GM18909 (cell line): ENCODE data around the gene HSD17B2.

Experiments
- ATAC-seq: cut with Tn5 transposase; IDR thresholded peaks from one replicate; pipeline ENCODE4 v1.9.1; 2021; ENCODE audit warnings: mild to moderate bottlenecking; ENCODE audit not compliant: unreplicated experiment, poor library complexity

The HSD17B2 gene

GRCh38 chr16:82017911-82018568 is 17.0 kb upstream of the HSD17B2 start:
- ATAC-seq: no peak

GRCh38 chr16:82019535-82019934 is 15.5 kb upstream of the HSD17B2 start:
- no peak for ATAC-seq

- no peak for ATAC-seq
These were observed 15.0 kb upstream of the HSD17B2 start for GRCh38 chr16:82020051-82020450.

DNA sequence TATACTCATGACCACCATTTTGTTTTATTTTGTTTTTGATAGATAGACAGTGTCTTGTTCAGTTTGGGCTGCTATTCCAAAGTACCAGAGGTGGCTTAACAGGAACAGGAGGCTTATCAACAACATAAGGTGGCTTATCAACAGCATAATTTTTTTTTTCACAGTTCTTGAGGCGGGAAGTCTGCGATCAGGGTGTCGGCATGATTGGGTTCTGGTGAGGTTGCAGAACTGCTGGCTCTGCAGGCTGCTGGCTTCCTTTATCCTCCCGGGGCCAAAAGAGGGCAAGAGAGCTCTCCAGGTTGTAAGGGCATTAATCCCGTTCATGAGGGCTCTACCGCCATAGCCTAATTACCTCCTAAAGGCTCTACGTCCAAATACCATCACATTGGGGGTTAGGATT is 11.8 kb upstream of the HSD17B2 start:
- ATAC-seq: no peak

- no peak for ATAC-seq
These were observed 10.7 kb upstream of the HSD17B2 start for GRCh38 chr16:82024316-82024715.

DNA sequence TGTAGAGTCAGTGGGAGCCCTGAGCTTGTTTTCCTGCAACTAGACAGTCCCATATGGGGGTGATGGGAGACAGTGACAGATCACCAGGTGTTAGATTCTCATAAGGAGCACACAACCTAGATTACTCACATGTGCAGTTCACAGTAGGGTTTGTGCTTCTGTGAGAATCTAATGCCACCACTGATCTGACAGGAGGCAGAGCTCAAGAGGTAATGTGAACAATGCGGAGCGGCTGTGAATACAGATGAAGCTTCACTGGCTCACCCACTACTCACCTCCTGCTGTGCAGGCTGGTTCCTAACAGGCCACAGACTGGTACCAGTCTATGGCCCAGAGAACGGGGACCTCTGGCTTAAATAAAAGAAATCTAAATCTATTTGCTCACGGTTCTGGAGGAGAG is 10.2 kb upstream of the HSD17B2 start:
- no peak for ATAC-seq

GRCh38 chr16:82027629-82028064 is 7.4 kb upstream of the HSD17B2 start:
- ATAC-seq: no peak

GRCh38 chr16:82031116-82032084 is 3.7 kb upstream of the HSD17B2 start:
- no peak for ATAC-seq

- no peak for ATAC-seq
These were observed 2.0 kb upstream of the HSD17B2 start for GRCh38 chr16:82033006-82033405.

DNA sequence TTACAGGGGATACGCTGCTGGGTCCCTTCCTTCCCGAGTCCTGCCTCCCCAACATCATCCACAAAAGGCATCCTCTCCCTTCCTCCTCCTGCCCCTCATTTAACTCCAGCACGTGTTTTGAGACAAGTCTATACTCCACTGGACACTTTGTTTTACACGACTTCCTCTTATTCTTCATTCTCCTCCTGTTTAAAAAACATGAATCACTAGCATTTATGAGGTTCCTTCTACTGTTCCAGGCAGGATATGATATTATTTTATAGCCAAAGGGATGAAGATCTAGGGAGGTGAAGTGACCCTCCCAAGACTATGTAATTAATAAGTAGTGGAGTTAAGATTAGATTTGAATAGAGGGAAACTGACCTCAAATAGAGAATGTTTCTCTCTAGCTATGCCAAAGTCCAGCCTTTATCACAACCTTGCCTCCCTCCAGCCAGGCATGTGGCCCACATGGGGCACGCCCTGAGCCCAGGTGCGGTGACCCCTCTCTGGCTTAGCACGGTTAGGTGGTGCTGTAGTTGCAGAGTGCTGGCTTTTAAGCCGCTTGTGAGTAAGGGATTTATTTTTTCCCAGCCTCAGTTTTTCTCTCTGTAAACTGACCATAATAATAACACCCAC is 1.3 kb upstream of the HSD17B2 start:
- no peak for ATAC-seq

GRCh38 chr16:82037251-82037650 is 2.2 kb downstream of the HSD17B2 start:
- ATAC-seq: no peak

DNA sequence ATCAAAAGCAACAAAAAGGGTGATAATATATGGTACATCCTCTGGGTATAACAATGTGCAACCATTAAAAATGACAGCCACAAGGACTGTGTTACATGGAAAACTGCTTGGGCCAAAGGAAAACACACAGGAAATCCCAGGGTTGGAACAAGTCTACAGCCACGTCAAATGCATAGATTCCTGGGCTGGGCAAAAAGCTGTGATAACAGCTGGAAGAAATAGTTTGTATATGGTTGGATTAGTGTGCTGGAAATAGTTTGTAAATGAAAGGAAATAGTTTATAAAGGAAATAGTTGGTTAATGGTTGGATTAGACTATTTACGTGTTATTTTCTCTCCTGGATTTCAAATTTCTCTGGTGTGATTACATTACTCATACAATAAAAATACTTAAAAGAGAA is 2.6 kb downstream of the HSD17B2 start:
- no peak for ATAC-seq

DNA sequence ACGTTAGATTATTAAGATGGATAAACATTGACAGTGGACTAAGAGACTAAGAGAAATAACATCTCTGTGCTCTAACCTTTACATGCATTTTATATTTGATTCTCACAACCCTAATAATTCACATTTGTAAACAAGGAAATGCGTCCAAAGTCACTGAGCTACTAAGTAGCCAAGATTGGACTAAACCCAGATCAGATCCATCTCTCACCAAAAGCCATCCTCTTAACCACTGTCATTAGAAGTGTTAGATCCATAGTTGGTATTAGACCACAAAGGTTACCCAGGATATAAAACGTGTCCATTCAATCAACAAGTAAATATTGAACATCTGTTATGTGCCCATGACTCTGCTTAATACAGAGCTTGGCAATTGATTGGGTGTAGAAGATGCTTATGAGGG is 5.2 kb downstream of the HSD17B2 start:
- no peak for ATAC-seq

DNA sequence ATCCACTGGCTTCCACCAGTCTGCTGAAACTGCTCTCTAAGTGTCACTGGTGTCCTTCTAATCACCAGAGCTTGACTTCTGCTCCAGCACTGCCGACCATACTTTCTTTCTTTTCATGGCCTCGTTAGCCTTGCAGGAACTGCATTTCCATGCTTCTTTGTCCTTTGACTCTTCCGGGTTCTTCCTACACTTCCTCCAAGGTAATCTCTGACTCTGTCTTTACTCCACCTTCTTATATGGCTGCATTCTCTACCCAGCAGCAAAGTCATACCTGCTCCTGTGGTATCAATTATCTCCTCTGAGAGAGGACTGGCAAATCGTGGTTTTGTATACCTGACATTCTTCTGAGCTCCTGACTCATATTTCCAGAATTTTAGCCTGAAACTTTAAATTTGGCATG is 6.5 kb downstream of the HSD17B2 start:
- ATAC-seq: no peak

- no peak for ATAC-seq
These were observed 7.1 kb downstream of the HSD17B2 start for GRCh38 chr16:82042144-82042543.

DNA sequence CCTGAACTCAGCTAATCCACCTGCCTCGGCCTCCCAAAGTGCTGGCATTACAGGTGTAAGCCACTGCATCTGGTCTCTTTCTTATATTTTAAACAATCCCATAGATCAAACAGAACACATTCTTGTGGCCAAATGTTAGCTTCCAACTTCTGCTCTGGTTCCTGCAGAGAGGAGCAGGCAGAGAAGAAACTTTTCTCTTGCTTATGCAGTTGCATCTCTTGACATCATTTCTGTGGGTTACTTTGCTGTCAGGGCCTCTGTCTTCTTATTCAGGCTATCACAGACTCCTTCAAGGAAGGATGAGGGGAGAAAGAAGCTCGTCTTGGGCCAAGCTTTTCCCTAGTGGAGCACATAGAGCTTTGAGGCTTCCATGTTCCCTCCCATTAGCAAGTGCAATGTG is 7.8 kb downstream of the HSD17B2 start:
- no peak for ATAC-seq

DNA sequence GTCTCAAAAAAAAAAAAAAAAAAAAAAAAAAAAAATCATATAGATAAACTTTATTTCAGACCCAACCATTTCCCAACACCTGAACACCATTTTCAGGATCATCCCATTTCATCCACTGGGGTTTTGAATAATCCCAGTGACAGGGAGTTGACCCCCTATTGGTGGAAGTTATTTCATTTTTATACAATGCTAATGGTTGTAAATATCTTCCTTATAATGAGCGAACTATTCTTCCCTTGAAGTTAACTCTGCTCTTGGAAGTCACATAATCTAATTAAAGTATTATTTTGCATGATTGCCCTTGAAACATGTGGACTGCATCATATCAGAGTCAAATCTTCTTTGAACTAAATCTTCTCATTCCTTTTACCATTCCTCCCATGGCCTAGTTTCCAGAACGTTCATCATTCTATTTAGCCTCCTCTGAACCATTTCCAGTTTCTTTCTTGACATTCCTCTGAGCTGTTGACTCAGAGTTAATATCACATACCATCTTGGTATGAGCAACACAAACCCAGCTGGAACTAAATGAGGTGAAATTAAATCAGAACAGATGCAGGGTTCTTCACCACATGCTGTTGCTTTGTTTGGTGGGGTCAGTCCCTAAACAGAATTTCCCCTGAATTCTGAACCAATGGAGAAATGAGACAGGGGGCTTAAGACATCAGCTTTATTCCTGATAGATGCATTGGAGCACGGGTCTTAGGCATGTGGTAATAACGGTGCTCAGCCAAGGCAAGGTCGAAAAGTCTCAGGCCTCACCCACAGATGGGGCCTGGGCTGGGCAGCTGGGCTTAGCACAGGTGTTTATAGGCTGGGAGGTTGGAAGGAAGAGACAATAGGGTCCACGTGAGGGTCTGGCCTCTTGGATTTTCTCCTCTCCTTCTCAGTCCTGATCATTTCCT is 8.9 kb downstream of the HSD17B2 start:
- ATAC-seq: no peak

DNA sequence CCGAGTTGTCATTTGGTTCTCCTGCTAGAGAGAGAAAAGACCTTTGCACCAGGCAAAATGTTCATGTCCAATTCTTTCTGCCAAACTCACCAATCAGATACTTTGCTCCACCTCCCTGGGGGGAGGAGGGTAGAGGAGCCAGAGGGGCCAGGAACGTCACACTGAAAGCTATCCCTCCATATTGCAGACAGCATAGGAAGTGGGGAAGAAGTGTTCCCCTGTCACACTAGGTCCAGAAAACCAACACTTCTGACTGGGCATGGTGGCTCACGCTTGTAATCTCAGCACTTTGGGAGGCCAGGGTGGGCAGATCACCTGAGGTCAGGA is 9.5 kb downstream of the HSD17B2 start:
- ATAC-seq: no peak

GRCh38 chr16:82045465-82045864 is 10.4 kb downstream of the HSD17B2 start:
- ATAC-seq: no peak

DNA sequence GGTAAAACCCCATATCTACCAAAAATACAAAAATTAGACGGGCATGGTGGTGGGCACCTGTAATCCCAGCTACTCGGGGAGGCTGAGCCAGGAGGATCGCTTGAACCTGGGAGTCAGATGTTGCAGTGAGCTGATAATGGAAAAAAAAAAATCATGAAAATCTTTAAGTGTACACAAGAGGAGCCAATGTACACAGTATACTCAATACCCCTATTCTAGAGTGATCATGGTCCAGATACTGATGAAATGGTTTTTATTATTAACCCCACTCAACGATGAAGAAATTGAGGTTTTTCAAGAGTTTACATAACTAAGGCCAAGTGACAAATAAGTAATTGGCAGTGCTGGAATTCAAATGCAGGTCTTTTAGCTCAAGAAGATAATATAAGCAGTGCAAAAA is 11.5 kb downstream of the HSD17B2 start:
- no peak for ATAC-seq
